Tibial artery (tissue), 4 donors: ENCODE measurements around the gene MPLKIP.
A peak's percentile ranks its signal among the peaks of the same experiment; 100 is the strongest.

Source experiments
- DNase-seq, 2 donors: peaks; one replicate each; pipeline ENCODE4 v3.0.0-alpha.2; 2019
- H3K27ac ChIP-seq, 2 donors: fragments of 200-600 bp; sonication (generic) in 1 of 2; 1 replicate in 1 of 2; 2 replicates in 1 of 2; pipeline ENCODE4 v1.5.1; 2018 to 2019; ENCODE audit warnings: mild to moderate bottlenecking in 1 of 2
- H3K27me3 ChIP-seq, 2 donors: fragments of 200-600 bp; sonication (generic) in 1 of 2; one replicate each; pipeline versions ENCODE4 v1.5.1 to v1.6.0; 2016 to 2019
- H3K36me3 ChIP-seq, 3 donors: fragments of 200-600 bp; sonication (generic) in 2 of 3; one replicate each; pipeline ENCODE4 v1.5.1; 2016 to 2019; ENCODE audit warnings: mild to moderate bottlenecking in 2 of 3
- H3K4me1 ChIP-seq, 4 donors: fragments of 200-600 bp; sonication (generic) in 2 of 4; 1 replicate in 3 of 4; 2 replicates in 1 of 4; pipeline ENCODE4 v1.5.1; 2016 to 2019
- H3K4me3 ChIP-seq, 2 donors: fragments of 200-600 bp; sonication (generic) in 1 of 2; 1 replicate in 1 of 2; 2 replicates in 1 of 2; pipeline ENCODE4 v1.5.1; 2018 to 2019; ENCODE audit warnings: mild to moderate bottlenecking in 2 of 2
- H3K9me3 ChIP-seq, 3 donors: fragments of 200-600 bp; sonication (generic) in 1 of 3; one replicate each; pipeline ENCODE4 v1.5.1; 2016 to 2019
- intact Hi-C: fragments of 100-400 bp; cut with DNase I; formaldehyde crosslinking; loops from one replicate; pipeline ENCODE4 v1.15.0; 2023; ENCODE audit warnings: low total_unique reads
- TF ChIP-seq, protein P1 (sequence below), 2 experiments: fragments of 200-600 bp in 1 of 2; fragments of 450-650 bp in 1 of 2; IDR thresholded peaks; one replicate each; pipeline ENCODE4 v1.5.1; 2017 to 2019; ENCODE audit warnings: antibody characterized with exemption in 2 of 2, mild to moderate bottlenecking in 1 of 2, moderate library complexity in 1 of 2

Gene MPLKIP

DNA sequence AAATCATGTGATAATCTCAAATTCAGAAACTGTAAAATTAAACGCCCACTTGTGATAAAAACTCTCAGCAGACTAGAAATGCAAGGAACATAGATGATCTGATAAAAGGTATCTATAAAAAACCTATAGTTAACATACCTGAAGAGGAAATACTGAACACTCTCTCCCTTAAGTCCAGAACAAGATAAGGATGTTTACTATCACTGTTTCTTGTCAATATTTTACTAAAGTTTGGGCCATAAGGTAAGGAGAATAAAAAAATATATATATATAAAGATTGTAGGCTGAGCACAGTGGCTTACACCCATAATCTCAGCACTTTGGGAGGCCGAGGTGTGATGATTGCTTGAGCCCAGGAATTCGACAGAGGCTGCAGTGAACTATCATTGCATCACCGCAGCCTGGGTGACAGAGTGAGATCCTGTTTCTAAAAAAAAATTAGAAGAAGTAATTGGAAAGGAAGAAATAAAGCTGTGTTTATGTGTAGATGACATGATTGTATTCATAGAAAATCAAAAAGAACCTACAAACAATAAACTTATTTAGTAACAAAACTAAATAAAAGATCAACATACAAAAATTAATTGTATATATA lies 28.4 kb downstream of the MPLKIP start:
- TF ChIP-seq, protein P1, sequence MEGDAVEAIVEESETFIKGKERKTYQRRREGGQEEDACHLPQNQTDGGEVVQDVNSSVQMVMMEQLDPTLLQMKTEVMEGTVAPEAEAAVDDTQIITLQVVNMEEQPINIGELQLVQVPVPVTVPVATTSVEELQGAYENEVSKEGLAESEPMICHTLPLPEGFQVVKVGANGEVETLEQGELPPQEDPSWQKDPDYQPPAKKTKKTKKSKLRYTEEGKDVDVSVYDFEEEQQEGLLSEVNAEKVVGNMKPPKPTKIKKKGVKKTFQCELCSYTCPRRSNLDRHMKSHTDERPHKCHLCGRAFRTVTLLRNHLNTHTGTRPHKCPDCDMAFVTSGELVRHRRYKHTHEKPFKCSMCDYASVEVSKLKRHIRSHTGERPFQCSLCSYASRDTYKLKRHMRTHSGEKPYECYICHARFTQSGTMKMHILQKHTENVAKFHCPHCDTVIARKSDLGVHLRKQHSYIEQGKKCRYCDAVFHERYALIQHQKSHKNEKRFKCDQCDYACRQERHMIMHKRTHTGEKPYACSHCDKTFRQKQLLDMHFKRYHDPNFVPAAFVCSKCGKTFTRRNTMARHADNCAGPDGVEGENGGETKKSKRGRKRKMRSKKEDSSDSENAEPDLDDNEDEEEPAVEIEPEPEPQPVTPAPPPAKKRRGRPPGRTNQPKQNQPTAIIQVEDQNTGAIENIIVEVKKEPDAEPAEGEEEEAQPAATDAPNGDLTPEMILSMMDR (IDR thresholded peaks at IDR 0.05): no peak
- Histone ChIP-seq H3K27me3 (no peaks in the 10 kb centered on the region), H3K9me3 (no peaks in the 10 kb centered on the region), H3K27ac (no peak overlapping the region), H3K4me3 (no peak overlapping the region), H3K4me1 (peaks cover 0 to 13% (median 2%) of the 10 kb centered on the region in 4 donors), H3K36me3 (peaks cover 0 to 8% (median 0%) of the 10 kb centered on the region in 3 donors)
- intact Hi-C loops: no loop called here
- no peak for DNase-seq

DNA sequence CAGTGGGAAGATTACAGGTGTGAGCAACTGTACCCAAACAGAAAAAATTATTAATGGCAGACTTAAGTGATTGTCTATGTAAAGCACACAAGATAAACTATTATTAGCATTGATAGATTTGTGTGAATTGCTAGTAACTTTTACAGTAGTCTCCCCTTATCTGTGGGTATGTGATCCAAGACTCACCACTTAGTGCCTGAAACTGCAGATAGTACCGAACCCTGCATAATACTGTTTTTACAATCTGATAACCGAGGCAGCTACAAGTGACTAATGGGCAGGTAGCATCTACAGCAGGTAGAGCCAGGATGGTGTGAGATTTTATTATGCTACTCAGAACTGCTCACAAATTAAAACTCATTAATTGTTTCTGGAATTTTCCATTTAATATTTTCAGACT lies 31.5 kb downstream of the MPLKIP start:
- intact Hi-C loops: no loop called here
- TF ChIP-seq, protein P1 (IDR thresholded peaks at IDR 0.05): no peak
- H3K36me3 ChIP-seq: peaks cover 0 to 8% (median 0%) of the 10 kb centered on the region in 3 donors
- no peaks in the 10 kb centered on the region for H3K9me3 ChIP-seq
- no peak for DNase-seq
- no peak overlapping the region for H3K27ac ChIP-seq
- H3K27me3 ChIP-seq: no peaks in the 10 kb centered on the region
- H3K4me3 ChIP-seq: no peak overlapping the region
- peaks cover 0 to 38% (median 5%) of the 10 kb centered on the region in 4 donors for H3K4me1 ChIP-seq

DNA sequence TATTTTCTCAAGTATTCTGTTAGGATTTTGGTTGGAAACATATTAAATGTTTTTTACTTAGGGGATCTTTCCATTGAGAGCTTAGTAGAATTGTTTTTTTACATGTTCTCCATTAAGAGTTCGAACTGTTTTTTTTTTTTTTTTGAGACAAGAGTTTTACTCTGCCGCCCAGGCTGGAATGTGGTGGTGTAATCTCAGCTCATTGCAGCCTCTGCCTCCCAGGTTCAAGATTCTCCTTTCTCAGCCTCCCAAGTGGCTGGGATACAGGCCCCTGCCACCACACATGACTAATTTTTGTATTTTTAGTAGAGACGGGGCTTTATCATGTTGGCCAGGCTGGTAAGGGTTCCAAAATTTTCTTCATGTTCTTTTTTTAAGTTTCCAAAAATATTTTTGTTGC lies 33.2 kb downstream of the MPLKIP start:
- DNase-seq: no peak
- Histone ChIP-seq H3K27ac (peak overlapping the region in 1 of 2 donors; percentile 4), H3K36me3 (no peaks in the 10 kb centered on the region), H3K4me1 (peaks cover 0 to 51% (median 7%) of the 10 kb centered on the region in 4 donors), H3K4me3 (no peak overlapping the region), H3K9me3 (no peaks in the 10 kb centered on the region), H3K27me3 (no peaks in the 10 kb centered on the region)
- intact Hi-C loops: no loop called here
- TF ChIP-seq, protein P1 (IDR thresholded peaks at IDR 0.05): no peak

DNA sequence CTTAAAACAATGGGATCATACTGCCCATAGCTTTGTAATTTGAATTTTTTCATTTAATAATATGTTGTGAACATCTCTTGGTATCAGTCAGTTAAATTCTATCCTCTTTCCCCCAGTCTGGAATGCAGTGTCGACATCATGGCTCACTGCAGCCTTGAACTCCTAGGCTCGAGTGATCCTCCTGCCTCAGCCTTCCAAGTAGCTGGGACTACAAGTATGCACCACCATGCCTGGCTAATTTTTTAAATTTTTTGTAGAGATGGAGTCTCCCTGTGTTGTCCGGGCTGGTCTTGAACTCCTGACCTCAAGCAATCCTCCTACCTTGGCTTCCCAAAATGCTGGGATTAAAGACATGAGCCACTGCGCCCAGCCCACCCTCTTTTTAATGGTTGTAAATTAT lies 34.6 kb downstream of the MPLKIP start:
- TF ChIP-seq, protein P1 (IDR thresholded peaks at IDR 0.05): no peak
- no peak for DNase-seq
- Histone ChIP-seq H3K4me1 (peaks cover 0 to 60% (median 7%) of the 10 kb centered on the region in 4 donors), H3K4me3 (no peak overlapping the region), H3K9me3 (no peaks in the 10 kb centered on the region), H3K27me3 (no peaks in the 10 kb centered on the region), H3K36me3 (peaks cover 0 to 12% (median 4%) of the 10 kb centered on the region in 3 donors), H3K27ac (no peak overlapping the region)
- intact Hi-C loops: no loop called here

DNA sequence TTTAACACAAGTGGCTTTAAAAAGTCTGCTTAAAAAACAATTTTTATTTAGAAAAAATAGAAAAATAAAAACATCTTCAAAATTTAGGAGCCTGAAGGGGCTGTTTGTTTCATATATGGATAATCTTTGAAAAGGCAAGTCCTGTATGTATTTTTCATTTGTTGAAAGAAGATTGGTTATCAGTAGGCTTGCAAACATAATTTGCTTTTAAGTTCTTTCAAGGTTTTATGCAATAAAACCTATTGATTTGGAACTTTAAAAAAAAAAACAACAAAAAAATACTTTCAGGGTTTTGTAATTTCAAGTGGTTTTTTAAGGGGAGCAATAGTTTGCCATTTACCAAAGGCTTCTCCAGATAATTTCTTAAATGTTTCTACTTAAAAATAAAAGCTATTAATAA lies 35.6 kb downstream of the MPLKIP start:
- Histone ChIP-seq H3K36me3 (peaks cover 6 to 22% (median 14%) of the 10 kb centered on the region in 3 donors), H3K4me1 (peaks cover 0 to 60% (median 7%) of the 10 kb centered on the region in 4 donors), H3K27me3 (no peaks in the 10 kb centered on the region), H3K27ac (peak overlapping the region in 1 of 2 donors; percentile 5), H3K9me3 (no peaks in the 10 kb centered on the region), H3K4me3 (no peak overlapping the region)
- DNase-seq: no peak
- TF ChIP-seq, protein P1 (IDR thresholded peaks at IDR 0.05): no peak
- intact Hi-C loops: no loop called here
